ENCODE measurements around the gene PLEKHB2.

- TF ChIP-seq POLR2A (IDR thresholded peaks at IDR 0.05; ENCODE audit: low read length) (no peak), GATA1 (IDR thresholded peaks at IDR 0.05; ENCODE audit: low read depth, low read length) (no peak)
Observed at GRCh38 chr2:131113566-131114227, 8.6 kb downstream of the PLEKHB2 start.
